ENCODE data around the gene ASMTL.
"Not testable (repeated sequence)": the region's sequence is repeated elsewhere in the genome, so short reads cannot be mapped to it uniquely, and the experiment has no call there.

ASMTL gene

DNA sequence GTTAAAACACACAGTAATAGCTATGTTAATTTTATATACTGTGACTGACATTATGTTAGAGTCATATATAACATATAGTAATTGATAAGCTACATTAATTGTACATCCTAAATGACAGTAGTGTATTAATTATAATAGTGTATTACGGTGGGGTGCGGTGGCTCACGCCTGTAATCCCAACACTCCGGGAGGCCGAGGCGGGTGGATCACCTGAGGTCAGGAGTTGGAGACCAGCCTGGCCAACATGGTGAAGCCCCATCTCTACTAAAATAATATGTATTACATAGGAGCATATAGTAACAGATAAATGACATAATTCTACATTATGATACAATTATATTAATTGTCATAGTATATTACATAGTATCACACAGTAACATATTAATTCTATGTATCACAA is 12.2 kb downstream of the ASMTL start:
- Mint-ChIP-seq H3K27me3 (no peaks in the 10 kb centered on the region), H3K4me3 (no peak overlapping the region), H3K9me3 (peaks cover 8% of the 10 kb centered on the region), H3K27ac (no peak overlapping the region), H3K36me3 (peaks cover 80% of the 10 kb centered on the region), H3K4me1 (peaks cover 9% of the 10 kb centered on the region)
- no peak for ATAC-seq

DNA sequence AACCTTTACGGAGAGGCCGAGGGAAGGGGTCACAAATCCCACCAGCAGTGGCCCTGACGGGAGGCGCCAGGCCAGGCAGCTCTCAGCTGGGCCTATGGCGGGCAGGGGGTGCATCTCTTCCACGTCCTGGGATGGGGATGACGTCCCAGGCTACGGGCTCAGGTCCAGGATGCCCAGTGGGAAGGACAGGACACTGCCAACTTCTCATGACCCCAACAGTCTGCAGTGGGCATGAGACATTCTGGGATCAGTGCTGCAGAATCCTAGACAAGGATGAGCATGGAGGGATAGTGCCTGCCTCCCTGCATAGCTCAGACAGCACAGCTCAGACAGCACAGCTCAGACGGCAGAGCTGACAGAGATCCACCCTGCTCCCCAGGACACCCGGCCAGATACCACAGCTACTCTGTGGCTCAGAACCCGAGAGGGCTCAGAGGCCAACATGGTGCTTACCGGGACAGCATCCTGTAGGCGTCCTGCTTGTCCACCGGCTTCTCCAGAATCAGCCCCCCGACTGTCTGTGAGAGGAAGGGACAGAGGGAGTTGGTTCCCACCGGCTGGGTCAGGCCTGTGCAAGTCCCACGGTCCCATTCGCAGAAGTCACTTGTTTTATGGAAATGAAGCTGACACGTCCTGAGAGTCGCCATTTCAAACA is 17.3 kb downstream of the ASMTL start:
- Mint-ChIP-seq H3K27me3 (no peaks in the 10 kb centered on the region), H3K36me3 (peaks cover 70% of the 10 kb centered on the region), H3K27ac (no peak overlapping the region), H3K4me3 (no peak overlapping the region), H3K4me1 (no peaks in the 10 kb centered on the region), H3K9me3 (no peaks in the 10 kb centered on the region)
- ATAC-seq = no peak

DNA sequence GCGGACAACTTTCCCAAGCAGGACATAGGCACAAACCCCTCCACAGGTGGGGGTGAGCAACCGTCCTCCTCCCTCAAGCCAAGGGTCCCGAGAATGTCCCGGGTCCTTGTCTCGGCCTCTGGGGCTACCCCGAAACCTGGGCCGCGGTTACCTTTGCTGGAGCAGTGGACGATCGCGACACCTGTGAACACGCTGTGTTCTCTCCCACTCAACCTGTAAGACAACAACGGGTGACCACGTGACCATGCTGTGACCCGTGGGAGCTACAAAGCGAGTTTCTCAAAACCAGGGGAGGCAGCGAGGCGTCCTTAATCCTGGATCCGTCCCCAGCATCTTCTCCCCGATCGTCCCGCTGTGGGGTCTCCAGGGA is 17.9 kb downstream of the ASMTL start:
- no peaks in the 10 kb centered on the region for H3K4me1 Mint-ChIP-seq
- no peaks in the 10 kb centered on the region for H3K9me3 Mint-ChIP-seq
- peaks cover 66% of the 10 kb centered on the region for H3K36me3 Mint-ChIP-seq

DNA sequence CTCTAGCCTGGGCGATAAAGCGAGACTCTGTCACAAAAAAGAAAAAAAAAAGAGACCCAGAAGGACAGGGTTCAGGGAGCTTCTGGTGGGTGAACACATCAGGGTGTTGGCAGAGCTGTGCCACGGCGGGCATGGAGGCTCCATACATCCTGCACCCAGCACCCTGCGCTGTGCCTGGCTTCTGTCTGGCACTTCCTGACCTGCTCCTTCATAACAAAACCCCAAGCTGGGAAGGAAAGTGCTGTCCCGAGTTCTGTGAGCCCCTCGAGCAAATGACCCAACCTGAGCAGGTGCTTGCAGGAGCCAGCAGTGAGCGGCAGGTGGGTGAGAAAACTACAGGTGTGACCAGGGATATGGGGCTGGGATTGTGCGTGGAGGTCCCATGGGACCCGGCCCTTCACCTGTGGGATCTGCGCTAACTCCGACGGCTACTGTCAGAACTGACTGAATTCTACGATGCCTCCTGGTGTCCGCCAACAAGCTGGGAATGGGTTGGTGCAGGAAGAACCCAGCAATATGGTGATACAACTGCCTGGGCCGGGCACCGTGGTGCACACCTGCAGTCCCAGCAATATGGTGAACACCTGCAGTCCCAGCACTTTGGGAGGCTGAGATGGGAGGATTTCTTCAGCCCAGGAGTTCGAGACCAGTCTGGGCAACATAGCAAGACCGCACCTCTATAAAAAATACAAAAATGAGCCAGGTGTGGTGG is 18.9 kb downstream of the ASMTL start:
- H3K36me3 Mint-ChIP-seq = peaks cover 57% of the 10 kb centered on the region
- ATAC-seq = no peak
- no peaks in the 10 kb centered on the region for H3K27me3 Mint-ChIP-seq
- no peaks in the 10 kb centered on the region for H3K9me3 Mint-ChIP-seq
- H3K4me3 Mint-ChIP-seq = no peak overlapping the region
- H3K4me1 Mint-ChIP-seq = no peaks in the 10 kb centered on the region
- no peak overlapping the region for H3K27ac Mint-ChIP-seq

More for the DNA sequence above, 17.9 kb downstream of the ASMTL start:
- no peak for ATAC-seq
- no peak overlapping the region for H3K4me3 Mint-ChIP-seq
- H3K27me3 Mint-ChIP-seq = no peaks in the 10 kb centered on the region
- no peak overlapping the region for H3K27ac Mint-ChIP-seq

DNA sequence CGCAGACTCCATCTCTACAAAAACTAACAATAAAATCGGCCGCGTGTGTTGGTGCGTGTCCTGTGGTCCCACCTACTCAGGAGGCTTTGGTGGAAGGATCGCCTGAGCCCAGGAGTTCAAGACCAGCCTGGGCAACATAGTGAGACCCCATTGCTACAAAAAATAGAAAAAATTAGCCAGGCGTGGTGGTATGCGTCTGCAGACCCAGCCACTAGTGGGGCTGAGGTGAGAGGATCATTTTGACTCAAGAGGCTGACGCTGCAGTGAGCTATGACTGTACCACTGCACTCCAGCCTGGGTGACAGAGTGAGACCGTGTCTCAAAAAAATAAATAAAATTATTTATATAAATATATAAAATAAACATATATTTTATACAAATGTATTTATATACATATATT is 22.3 kb downstream of the ASMTL start:
- Mint-ChIP-seq H3K36me3 (peaks cover 51% of the 10 kb centered on the region), H3K9me3 (no peaks in the 10 kb centered on the region)
- ATAC-seq = no peak

DNA sequence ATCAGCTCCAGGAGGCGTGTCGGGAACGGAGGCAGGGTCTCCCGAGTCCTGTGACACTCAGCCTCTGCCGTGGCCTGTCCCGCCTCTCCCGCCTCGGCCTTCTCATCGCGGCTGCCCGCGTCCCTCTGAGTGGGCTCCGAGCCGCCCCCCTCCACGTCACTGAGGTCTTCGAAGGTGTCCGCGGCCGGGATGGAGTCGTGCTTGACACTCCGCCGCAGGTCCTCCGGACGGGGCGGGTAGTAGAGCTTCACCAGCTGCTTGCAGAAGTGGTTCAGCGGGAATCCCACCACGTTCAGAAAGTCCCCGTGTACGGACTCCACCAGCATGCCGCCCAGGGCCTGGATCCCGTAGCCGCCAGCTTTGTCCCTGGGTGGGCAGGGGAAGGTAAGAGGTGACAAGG is 25.0 kb downstream of the ASMTL start:
- H3K4me1 Mint-ChIP-seq = no peaks in the 10 kb centered on the region
- no peak for ATAC-seq
- peaks cover 60% of the 10 kb centered on the region for H3K36me3 Mint-ChIP-seq
- peaks cover 19% of the 10 kb centered on the region for H3K9me3 Mint-ChIP-seq
- no peak overlapping the region for H3K4me3 Mint-ChIP-seq
- H3K27ac Mint-ChIP-seq = no peak overlapping the region
- no peaks in the 10 kb centered on the region for H3K27me3 Mint-ChIP-seq

More for the DNA sequence above, 22.3 kb downstream of the ASMTL start:
- Mint-ChIP-seq H3K27me3 (no peaks in the 10 kb centered on the region), H3K27ac (no peak overlapping the region), H3K4me1 (no peaks in the 10 kb centered on the region), H3K4me3 (no peak overlapping the region)

DNA sequence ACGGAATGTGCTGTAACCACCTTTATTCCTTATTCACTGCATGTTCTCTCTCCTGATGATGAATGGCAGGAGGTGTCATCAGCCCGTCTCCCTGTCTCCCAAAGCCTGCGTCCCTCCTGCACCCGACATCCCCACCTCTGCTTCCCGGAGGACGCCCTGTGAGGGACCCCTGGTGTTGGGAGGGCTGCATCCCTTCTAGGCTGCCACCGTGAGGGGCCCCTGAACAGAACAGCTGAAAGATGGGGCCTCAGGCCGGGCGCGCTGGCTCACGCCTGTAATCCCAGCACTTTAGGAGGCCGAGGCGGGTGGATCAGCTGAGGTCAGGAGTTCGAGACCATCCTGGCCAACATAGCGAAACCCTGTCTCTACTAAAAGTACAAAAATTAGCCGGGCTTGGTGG is 26.4 kb downstream of the ASMTL start:
- H3K27me3 Mint-ChIP-seq = not testable (repeated sequence)

DNA sequence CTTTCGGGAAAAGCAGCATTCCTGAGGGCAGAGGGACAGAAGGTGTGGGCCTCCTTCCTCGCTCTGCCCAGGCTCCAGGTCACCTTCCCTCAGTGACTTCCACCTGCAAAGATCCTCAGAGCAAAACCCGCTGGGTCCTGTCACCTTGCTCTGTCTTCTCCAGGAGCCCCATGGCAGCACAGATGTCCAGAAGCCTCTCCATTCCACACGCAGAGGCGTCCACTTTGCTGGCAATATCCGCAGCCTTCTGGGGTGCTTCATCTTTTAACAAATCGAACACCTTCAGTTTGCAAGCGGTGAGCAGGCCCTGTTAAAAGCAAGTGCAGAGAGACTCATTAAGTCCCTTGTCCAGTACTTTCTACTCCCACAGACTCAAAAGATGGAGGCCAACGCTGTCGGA is 27.3 kb downstream of the ASMTL start:
- Mint-ChIP-seq H3K9me3 (peaks cover 19% of the 10 kb centered on the region), H3K27ac (no peak overlapping the region), H3K36me3 (peaks cover 74% of the 10 kb centered on the region), H3K4me3 (no peak overlapping the region), H3K27me3 (no peaks in the 10 kb centered on the region), H3K4me1 (peaks cover 2% of the 10 kb centered on the region)
- ATAC-seq = no peak

More for the DNA sequence above, 26.4 kb downstream of the ASMTL start:
- not testable (repeated sequence) for H3K27ac Mint-ChIP-seq, H3K4me3 Mint-ChIP-seq, ATAC-seq, H3K4me1 Mint-ChIP-seq
- Mint-ChIP-seq H3K9me3 (peaks cover 19% of the 10 kb centered on the region), H3K36me3 (peaks cover 66% of the 10 kb centered on the region)

DNA sequence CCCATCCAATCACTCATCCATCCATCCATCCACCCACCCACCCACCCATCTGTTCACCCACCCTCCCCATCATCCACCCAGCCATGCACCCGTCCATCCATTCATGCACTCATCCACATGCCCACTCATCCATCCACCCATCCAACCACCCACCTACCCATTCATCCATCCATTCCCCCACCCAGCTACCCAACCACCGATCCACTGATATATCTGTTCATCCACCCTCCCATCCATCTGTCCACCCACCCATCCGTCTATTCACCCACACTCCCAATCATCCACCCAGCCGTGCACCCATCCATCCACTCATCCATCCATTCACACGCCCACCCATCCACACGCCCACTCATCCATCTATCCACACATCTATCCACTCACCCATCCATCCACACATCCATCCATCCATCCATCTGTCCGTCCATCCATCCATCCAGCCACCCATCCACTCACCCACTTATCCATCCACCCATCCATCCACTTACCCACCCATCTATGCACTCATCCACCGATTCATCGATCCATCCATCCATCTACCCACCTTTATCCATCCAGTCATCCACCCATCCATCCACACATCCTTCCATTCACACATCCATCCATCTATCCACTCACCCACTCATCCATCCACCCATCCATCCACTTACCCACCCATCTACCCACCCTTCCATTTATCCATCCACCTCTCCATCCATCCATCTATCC is 28.4 kb downstream of the ASMTL start:
- H3K4me3 Mint-ChIP-seq = no peak overlapping the region
- H3K9me3 Mint-ChIP-seq = peaks cover 25% of the 10 kb centered on the region
- no peak overlapping the region for H3K27ac Mint-ChIP-seq
- H3K4me1 Mint-ChIP-seq = peaks cover 10% of the 10 kb centered on the region
- no peak for ATAC-seq
- peaks cover 84% of the 10 kb centered on the region for H3K36me3 Mint-ChIP-seq
- no peaks in the 10 kb centered on the region for H3K27me3 Mint-ChIP-seq

DNA sequence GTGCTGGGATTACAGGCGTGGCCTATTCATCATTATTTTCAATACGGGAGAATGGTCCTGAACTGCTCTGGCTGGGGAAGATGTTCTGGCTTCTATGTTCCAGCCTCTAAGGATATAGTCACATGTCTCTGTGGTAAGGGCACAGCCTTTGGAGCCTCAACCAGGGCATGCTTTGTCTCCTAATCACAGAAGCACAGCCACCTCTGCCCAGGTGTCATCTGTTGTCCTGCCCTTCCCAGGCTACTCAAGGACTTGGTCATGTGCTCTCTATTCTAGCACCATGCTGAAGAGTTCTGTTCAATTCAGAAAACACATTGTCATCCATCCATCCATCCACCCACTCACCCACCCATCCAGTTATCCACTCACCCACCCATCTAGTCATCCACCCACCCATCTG is 29.5 kb downstream of the ASMTL start:
- Mint-ChIP-seq H3K27me3 (no peaks in the 10 kb centered on the region), H3K4me1 (peaks cover 10% of the 10 kb centered on the region), H3K4me3 (no peak overlapping the region), H3K36me3 (peaks cover 84% of the 10 kb centered on the region), H3K9me3 (peaks cover 25% of the 10 kb centered on the region), H3K27ac (no peak overlapping the region)
- ATAC-seq = no peak

DNA sequence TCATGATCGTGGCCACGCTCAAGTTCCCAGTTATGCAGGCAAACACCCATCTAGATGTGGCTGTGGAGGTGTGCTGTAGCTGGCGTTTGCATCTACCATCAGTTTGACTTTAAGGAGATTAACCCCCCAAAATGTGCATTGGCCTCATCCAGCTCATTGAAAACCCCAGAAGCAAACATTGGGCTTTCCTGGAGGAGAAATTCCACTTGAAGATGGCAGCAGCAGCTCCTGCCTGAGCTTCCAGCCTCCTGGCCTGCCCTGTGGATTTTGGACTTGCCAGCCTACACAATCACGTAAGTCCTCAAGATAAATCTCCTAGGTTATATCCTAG is 30.6 kb downstream of the ASMTL start:
- Mint-ChIP-seq H3K4me1 (peaks cover 10% of the 10 kb centered on the region), H3K27me3 (no peaks in the 10 kb centered on the region), H3K36me3 (peaks cover 73% of the 10 kb centered on the region), H3K9me3 (peaks cover 25% of the 10 kb centered on the region), H3K27ac (no peak overlapping the region), H3K4me3 (no peak overlapping the region)
- no peak for ATAC-seq

DNA sequence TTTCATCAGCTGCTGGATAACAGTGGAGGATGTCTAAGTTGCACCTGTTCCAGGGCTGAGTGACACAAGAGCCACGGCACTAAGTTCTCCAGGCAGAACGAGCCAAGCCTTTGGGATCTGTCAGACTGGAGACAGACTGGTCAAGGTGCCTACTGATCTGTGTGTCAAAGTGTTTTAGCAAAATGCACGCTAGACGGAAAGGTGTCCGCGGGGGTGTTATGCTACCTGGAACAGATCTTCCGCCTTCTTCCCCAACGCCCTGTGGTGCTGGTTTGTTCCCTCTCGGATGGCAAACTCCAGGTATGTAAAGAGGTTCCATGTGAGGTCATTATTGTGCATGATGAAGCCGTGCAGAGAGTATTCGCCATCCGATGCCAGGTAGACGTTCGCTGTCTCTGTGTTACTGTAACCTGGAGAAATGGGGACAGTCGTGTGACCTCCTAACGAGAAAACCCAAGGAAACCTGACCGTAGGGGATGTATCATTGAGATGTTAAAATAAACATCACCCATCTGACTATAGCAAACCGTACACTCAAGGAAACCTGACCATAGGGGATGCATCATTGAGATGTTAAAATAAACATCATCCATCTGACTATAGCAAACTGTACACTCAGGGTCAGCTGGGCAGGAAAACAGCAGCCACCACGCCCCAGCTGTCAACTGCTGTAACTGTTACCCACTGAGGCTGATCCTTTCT is 31.1 kb downstream of the ASMTL start:
- peaks cover 10% of the 10 kb centered on the region for H3K4me1 Mint-ChIP-seq
- H3K36me3 Mint-ChIP-seq = peaks cover 68% of the 10 kb centered on the region
- no peaks in the 10 kb centered on the region for H3K27me3 Mint-ChIP-seq
- no peak overlapping the region for H3K4me3 Mint-ChIP-seq
- no peak for ATAC-seq
- no peak overlapping the region for H3K27ac Mint-ChIP-seq
- H3K9me3 Mint-ChIP-seq = peaks cover 25% of the 10 kb centered on the region

DNA sequence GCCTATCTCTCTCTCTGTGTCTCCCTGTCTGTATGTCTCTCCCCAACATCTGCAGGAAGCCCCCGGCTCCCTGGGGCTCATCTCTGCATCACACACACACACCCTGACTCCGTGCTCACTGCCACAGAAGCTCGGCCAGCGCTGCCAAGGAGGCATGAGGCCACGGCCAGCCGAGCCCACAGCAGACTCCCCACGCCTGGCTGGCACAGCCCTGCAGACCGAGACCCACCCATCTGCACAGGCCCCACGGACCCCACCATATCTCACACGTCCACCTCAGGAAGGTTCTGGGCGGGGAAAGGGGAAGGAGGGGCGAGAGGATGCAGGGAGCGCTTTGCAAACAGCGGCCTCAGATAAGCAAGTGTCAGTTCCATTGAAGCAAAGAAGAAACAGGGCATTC is 32.3 kb downstream of the ASMTL start:
- no peak for ATAC-seq
- peaks cover 57% of the 10 kb centered on the region for H3K36me3 Mint-ChIP-seq
- H3K27ac Mint-ChIP-seq = peak overlapping the region; percentile 52
- H3K4me1 Mint-ChIP-seq = peaks cover 10% of the 10 kb centered on the region
- H3K4me3 Mint-ChIP-seq = no peak overlapping the region
- no peaks in the 10 kb centered on the region for H3K27me3 Mint-ChIP-seq
- peaks cover 25% of the 10 kb centered on the region for H3K9me3 Mint-ChIP-seq

DNA sequence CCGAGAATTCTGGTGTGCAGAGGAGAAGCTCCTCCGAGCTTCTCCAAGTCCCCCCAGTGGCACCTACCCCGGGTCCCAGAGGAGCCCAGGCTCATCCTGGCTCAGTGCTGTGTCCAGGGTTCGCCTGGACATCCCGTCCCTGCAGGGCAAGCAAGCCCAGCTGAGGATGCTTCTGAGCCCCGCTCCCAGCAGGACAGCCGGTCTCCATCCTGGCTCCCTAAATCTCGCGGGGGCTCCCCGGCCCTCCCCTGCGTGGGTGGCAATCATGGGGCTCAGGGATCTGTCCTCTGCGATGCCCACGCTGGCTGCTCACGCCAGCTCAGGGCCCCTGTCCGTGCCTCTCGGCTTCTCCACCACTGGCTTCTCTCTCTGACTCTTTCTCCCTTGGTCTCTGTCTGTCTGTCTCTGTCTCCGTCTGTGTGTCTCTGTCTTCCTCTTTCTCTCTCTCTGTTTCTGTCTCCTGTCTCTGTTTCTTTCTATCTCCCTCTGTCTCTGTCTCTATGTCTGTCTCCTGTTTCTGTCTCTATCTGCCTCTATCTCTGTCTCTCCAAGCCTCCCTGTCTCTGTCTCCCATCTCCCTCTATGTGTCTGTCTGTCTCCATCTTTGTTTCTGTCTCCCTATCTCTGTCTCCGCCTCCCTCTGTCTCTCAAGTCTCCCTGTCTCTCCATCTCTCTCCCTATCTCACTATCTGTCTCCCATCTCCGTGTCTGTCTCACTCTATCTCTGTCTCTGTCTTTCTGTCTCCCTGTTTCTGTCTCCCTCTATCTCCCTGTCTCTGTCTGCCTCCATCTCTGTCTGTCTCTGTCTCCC is 33.0 kb downstream of the ASMTL start:
- peaks cover 10% of the 10 kb centered on the region for H3K4me1 Mint-ChIP-seq
- peaks cover 51% of the 10 kb centered on the region for H3K36me3 Mint-ChIP-seq
- ATAC-seq = no peak
- H3K27ac Mint-ChIP-seq = peak overlapping the region; percentile 52
- no peaks in the 10 kb centered on the region for H3K27me3 Mint-ChIP-seq
- H3K9me3 Mint-ChIP-seq = peaks cover 22% of the 10 kb centered on the region
- no peak overlapping the region for H3K4me3 Mint-ChIP-seq
